Measurements from ENCODE around the gene TRIP10.

Gene TRIP10

DNA sequence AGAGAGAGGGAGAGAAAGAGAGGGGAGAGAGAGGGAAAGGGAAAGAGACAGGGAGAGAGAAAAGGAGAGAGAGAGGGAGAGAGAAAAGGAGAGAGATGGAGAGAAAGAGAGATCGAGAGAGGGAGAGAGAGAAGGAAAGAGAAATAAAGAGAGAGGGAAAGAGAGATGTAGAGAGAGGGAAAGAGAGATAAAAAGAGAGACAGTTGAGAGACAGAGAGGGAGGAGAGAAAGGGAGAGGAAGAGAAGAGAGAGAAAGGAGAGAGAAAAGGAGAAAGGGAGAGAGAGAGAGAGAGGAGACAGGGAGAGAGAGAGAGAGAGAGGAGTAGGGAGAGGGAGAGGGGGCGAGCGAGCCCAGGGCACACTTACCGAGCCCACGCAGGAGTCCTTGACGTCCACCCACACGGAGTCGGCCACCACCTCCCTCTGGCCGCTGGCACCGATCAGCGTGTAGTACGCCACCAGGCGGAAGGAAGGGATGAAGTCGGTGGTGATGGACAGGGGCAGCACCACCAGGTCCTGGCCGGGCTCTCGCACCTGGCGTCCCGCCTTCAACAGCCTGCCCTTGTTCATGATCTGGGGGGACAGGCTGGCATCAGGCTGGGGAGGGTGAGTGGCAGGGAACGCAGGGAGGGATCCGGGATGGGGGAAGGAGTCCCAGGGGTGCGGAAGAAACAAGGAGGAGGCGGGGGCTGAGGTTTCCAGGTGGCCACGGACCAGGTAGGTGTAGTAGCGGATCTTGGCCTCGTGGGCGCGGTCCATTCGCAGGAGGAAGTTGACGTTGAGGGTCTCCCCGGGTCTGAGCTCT lies 29.0 kb upstream of the TRIP10 start:
- in situ Hi-C loops (cut with MboI; ENCODE audit: low pct_unique_long_range_greater_than_20kb, low sequenced_read_pairs), result no loop called here
- no peak for DNase-seq

DNA sequence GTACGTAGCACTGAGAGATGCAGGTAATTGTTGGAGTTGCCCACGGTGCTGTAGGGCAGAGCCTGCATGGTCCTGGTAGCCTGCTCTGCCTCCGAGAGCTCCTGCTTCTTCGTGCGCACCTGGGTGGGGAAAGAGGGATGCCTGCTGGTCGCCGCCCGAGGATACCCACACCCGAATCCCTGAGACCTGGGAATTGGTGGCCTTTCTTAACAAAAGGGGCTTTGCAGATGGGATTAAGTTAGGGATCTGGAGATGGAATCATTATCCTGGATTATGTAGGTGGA lies 28.5 kb upstream of the TRIP10 start:
- in situ Hi-C loops (cut with MboI; ENCODE audit: low pct_unique_long_range_greater_than_20kb, low sequenced_read_pairs), result no loop called here
- no peak for DNase-seq

DNA sequence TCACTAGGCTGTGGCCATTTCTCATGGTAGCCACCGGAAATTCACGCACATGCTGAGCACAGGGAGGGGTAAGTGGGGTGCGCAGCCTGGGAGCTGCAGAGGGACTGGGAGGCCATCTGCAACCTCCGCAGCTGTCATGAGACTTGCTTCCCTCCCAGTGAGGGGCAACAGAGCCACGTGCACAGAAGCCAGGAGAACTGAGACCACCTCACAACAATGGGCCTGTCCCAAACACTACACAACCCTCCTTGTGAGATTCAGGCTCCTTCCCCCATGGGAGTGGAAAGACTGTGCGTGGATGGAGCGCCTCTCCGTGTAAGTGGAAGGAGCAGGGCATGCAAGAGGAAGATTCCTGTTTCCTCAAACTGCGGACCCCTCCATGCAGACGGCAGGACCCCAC lies 27.9 kb upstream of the TRIP10 start:
- in situ Hi-C loops (cut with MboI; ENCODE audit: low pct_unique_long_range_greater_than_20kb, low sequenced_read_pairs), result no loop called here
- no peak for DNase-seq

DNA sequence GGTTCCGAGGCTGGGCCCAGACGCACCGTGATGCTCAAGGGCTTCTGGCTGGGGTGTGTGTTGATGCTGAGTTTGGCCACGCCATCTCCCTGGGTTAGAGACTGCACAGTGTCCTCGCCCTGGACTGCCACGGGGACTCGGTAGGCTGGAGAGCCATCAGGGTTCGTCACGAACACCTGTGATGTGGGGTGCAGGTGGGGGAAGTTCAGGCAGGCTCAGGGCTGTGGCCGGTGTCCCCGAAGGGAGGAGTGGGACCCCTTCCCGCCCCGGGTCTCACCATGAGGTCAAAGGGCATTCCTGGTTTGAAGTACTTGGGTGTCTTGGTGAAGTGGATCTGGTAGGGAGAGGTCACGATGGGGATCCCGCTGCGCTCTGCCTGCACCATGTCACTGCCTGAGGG lies 27.2 kb upstream of the TRIP10 start:
- in situ Hi-C loops (cut with MboI; ENCODE audit: low pct_unique_long_range_greater_than_20kb, low sequenced_read_pairs), result no loop called here
- DNase-seq, result no peak

DNA sequence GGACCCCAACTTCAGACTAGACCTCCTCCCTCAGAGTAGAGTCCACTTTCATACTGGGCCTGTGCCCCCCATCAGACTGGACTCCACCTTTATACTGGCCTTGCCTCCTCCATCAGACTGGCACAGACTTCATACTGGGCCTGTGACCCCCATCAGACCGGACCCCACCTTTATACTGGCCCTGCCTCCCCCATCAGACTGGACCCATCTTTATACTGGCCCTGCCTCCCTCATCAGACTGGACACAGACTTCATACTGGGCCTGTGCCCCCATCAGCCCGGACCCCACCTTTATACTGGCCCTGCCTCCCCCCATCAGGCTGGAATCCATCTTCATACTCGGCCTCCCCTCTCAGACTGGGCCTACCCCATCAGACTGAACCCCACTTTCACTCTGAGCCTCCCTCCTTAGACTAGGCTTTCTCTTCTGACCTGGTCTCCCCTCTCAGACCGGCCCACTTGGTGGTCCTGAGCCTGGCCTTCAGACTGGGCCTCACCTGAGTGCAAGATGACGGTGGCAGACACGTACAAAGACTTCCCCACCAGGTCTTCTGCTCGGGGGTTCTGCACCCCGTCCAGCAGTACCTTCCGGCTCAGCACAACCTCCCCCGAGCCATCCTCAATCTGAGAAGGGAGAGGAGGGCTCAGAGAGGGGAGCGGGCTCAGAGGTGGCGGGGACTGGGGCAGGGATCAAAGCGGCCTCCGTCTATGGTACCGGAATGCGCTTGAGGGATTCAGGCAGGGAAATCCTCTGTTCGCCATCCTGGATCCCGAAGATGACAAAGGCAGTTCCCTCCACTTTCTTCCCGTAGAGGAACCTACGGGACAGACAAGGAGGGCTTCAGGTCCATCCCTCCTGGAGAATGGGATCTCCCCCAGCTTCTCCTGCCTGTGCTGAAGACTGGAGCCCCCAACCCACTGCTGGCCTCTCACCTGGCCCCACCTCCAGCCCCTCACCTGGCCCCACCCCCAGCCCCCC lies 26.5 kb upstream of the TRIP10 start:
- DNase-seq, result no peak
- in situ Hi-C loops (cut with MboI; ENCODE audit: low pct_unique_long_range_greater_than_20kb, low sequenced_read_pairs), result no loop called here

DNA sequence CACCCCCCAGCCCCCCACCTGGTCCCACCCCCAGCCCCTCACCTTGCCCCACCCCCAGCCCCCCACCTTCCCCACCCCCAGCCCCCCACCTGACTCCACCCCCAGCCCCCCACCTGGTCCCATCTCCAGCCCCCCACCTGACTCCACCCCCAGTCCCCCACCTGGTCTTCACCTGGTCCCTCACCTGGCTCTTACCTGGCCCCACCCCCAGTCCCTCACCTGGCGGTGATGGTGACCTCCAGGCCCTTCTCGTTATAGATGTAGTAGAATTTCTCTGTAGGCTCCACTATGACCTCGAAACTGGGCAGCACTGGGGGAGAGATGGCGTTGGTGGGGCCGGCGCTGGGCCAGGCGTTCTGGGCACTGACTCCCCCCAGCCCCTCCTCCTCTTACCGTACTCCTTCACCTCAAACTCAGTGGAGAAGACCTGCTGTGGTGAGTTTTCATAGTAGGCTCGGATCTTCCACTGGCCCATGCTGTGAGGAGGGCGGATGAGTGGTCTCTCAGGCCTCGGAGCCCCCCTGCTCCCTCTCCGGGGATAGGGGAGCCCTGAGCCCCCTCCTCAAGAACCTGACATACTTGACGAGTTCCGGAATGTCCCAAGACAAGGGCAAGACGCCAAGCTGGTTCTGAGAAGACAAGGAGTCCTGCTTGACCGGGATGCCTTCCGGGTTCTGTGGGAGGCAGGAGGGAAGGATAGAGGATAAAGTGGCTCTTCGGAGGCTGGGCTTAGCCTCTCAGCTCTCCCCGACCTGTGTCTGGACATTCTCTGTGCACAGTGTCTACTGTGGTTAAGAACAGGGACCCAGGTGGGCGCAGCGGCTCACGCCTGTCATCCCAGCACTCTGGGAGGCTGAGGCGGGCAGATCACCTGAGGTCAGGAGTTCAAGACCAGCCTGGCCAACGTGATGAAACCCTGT lies 25.4 kb upstream of the TRIP10 start:
- in situ Hi-C loops (cut with MboI; ENCODE audit: low pct_unique_long_range_greater_than_20kb, low sequenced_read_pairs), result no loop called here
- DNase-seq, result no peak

DNA sequence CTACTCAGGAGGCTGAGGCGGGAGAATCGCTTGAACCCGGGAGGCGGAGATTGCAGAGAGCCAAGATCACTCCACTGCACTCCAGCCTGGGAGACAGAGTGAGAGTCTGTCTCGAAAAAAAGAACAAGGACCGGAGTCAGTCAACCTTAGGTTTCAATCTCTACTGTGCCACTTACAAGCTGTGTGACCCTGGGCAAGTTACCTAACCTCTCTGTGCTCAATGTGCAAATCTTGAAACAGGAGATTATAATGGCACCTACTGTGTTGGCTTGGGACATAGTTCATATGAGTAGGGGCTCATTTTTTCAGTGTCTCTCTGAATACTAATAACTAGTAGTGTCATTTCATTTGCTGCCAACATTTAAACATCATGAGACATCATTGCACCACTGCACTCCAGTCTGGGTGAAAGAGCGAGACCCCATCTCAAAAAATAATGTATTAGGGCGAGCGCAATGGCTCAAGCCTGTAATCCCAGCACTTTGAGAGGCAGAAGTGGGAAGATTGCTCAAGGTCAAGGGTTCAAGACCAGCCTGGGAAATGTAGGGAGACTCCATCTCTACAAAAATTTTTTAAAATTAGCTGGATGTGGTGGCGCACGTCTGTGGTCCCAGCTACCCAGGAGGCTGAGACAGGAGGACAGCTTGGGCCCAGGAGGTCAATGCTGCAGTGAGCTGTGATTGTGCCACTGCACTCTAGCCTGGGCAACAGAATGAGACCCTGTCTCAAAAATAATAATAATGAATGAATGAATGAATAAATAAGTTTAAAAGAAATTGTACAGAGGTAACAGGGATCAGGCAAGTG lies 24.5 kb upstream of the TRIP10 start:
- in situ Hi-C loops (cut with MboI; ENCODE audit: low pct_unique_long_range_greater_than_20kb, low sequenced_read_pairs), result no loop called here
- DNase-seq, result no peak

DNA sequence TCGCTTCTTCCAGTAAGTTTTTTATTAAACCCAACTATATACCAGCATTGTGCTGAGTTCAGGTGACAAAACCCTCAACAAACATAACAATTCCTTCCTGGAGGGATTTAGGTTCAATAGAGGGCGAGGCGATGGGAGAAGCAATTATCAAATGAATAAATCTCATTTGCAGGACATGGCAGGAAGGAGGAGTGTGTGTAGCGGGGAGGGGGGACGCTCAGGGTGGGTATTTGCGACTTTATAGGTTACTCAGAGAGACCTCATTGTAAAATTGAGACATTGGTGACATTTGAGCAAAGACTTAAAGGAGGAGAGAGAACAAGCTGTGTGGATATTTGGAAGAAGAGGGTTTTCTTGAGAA lies 22.9 kb upstream of the TRIP10 start:
- in situ Hi-C loops (cut with MboI; ENCODE audit: low pct_unique_long_range_greater_than_20kb, low sequenced_read_pairs), result no loop called here
- DNase-seq, result no peak

DNA sequence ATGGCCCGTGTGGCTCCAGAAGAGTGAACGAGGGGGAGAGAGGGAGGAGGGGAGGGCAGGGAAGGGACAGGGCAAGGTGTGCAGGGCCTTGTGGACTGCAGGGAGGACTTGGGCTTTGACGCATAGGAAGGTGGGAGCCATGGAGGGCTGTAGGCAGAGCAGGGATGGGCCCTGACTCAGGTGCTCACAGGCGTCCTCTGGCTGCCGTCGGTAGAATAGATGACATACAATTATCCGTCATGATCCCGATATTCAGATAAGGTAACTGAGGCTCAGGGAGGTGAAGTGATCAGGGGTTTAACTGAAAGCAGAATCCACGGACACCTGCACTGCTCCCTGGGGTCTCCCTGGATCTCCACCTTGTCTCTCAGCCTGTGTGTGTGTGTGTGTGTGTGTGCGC lies 22.4 kb upstream of the TRIP10 start:
- DNase-seq, result no peak
- in situ Hi-C loops (cut with MboI; ENCODE audit: low pct_unique_long_range_greater_than_20kb, low sequenced_read_pairs), result no loop called here

DNA sequence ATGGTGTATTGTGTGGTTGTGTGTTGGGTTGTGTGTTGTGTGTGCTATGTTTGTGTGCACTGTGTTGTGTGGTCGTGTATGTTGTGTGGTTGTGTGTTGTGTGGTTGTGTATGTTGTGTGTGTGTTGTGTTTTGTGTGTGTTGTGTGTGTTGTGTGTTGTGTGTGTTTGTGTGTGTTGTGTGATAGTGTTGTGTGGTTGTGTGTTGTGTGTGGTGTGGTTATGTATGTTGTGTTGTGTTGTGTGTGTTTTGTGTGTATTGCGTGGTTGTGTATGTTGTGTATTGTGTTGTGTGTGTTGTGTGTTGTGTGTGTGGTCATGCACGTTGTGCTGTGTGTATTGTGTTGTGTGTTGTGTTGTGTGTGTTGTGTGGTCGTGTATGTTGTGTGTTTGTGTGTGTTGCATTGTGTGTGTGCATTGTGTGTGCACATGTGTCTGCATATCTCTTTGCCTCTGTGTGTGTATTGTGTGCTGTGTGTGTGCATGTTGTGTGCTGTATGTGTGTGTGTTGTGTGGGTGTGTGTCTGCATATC lies 22.0 kb upstream of the TRIP10 start:
- in situ Hi-C loops (cut with MboI; ENCODE audit: low pct_unique_long_range_greater_than_20kb, low sequenced_read_pairs), result no loop called here
- no peak for DNase-seq

DNA sequence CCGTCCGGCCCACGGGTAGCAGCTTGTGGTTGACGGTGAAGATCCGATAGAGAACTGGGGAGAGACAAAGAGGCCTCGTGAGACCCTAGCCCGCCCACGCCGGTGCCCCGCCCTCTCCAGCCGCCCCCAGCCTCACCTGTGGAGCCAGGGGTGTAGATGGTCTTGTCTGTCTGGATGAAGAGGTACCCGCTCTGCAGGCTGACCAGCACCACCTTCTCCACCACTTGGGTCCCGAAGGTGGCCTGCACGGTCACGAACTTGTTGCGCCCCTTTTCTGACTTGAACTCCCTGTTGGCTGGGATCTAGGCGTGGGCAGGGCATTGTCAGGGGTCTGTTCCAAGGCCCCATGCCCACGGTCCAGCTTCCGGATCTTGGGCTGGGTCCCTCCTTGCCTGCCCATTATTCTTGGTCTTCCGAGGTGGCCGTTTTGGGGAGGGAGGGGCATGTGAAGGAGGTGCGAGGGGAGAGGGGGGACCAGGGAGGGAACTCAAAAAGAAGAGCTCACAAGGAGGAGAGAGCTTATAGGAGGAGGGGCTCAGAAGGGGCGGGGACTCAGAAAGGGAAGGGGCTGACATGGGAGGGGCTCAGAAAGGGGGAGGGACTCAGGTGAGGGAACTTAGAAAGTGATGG lies 21.3 kb upstream of the TRIP10 start:
- in situ Hi-C loops (cut with MboI; ENCODE audit: low pct_unique_long_range_greater_than_20kb, low sequenced_read_pairs), result no loop called here
- DNase-seq, result no peak

DNA sequence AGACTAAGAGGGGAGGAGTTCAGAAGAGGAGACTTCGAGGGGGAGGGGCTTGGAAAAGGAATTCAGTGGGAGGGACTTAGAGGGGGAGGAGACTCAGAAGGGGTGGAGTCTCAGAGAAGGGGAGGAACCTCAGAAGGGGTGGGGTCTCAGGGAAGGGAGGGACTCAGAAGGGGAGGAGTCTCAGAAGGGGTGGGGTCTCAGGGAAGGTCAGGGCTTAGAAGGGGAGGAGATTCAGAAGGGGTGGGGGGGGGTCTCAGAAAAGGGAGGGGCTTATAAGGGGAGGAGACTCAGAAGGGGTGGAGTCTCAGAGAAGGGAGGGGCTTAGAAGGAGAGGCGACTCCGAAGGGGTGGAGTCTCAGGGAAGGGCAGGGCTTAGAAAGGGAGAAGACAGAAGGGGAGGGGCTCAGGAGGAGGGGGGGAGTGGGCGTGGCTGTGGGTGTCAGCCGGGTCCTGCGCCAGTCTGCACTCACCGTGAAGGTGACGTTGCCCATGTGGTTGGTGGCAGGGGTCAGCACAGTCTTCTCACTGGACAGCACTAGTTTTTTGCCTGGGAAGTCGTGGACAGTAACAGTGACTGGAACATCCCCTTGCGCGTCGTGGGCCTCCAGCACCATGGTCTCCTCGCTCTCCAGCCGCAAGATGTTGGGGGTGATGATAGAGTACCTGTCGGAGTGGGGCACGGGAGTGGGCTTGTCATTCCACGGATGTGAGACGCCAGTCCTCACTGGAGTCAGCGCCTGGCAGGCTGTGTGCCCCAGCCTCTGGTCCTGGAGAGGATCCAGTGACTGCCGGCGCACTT lies 20.5 kb upstream of the TRIP10 start:
- DNase-seq, result no peak
- in situ Hi-C loops (cut with MboI; ENCODE audit: low pct_unique_long_range_greater_than_20kb, low sequenced_read_pairs), result no loop called here

DNA sequence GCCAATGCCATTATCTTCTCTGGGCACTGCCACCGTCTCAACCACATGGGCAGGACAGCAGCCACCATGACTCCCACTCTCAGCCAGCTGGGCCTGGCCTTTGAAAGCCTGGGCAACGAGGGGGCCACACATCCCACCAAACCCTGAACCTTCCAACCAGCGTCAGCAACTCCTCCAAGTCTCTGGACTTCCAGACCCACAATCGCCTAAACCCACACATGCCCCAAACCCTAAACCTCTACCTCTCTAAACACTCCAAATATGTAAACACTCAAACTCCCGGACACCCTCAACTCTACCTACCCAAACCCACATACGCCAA lies 20.0 kb upstream of the TRIP10 start:
- DNase-seq, result no peak
- in situ Hi-C loops (cut with MboI; ENCODE audit: low pct_unique_long_range_greater_than_20kb, low sequenced_read_pairs), result no loop called here

DNA sequence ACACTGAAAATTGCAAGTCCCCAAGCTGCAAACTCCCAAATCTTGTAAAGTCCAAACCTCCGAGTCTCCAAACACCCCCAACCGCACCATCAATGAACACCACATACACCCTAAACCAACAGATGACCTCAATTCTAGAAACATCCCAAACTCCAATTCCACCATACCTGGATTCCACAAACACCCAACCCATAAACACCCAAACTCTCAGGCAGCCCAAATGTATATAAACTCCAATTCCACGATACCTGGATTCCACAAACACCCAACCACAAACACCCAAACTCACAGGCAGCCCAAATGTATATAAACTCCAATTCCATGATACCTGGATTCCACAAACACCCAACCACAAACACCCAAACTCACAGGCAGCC lies 19.5 kb upstream of the TRIP10 start:
- in situ Hi-C loops (cut with MboI; ENCODE audit: low pct_unique_long_range_greater_than_20kb, low sequenced_read_pairs), result no loop called here
- no peak for DNase-seq

DNA sequence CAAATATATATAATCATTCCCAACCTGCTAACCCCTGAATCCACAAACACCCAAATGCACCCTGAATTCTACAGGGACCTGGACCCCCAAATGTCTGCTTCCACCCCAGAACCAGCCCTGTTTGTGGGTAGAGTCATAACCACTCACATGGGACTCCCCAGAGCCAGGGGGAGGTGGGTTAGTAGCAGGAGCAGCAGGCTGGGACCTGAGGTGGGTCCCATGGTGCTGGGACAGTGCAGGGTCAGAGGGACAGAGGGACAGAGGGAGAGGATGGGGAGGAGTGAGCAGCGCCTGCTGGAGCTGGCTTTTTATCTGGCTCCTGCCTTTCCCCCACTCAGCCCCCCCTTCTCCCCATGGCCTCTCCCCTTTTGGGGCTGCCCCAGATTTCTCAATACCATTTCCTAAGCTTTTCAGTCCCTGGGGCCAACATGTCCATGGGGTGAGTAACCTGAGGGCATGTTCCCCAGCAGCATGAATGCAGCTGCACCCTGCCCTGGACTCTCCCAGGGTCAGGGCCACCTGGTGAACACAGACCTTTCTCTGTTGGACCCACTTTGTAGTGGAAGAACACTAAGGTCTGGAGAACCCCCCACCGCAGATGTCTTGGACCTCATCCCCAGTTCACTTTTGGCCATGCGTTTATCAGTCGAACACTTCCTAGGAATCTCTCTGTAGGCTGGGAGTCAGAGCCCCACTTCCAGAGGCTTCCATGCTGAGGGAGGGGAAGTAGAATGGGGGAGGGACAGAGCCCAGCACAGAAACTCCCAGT lies 18.9 kb upstream of the TRIP10 start, which contains the start of gene C3:
TSS of gene C3 (minus strand) at position 282 of the 769 bp plus-strand sequence. CDS start at position 221, 61 bp downstream.
- in situ Hi-C loops (cut with MboI; ENCODE audit: low pct_unique_long_range_greater_than_20kb, low sequenced_read_pairs), result no loop called here
- DNase-seq, result no peak

DNA sequence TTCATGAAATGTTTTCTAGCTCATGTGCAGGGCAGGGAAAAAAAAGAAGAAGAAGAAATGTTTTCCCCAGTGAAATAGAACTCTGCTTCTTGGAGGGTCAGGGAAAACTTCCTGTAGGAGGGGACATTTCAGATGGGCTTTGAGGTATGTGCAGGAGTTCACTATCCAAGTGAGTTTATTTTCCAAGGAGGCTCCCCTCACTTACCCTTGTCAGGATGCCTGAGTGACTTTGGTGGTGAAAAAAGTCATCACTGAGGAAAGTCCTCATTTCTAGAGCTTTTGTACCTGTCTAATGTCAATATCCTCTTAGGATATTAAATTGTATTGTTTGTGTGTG lies 18.4 kb upstream of the TRIP10 start:
- DNase-seq, result no peak
- in situ Hi-C loops (cut with MboI; ENCODE audit: low pct_unique_long_range_greater_than_20kb, low sequenced_read_pairs), result no loop called here

DNA sequence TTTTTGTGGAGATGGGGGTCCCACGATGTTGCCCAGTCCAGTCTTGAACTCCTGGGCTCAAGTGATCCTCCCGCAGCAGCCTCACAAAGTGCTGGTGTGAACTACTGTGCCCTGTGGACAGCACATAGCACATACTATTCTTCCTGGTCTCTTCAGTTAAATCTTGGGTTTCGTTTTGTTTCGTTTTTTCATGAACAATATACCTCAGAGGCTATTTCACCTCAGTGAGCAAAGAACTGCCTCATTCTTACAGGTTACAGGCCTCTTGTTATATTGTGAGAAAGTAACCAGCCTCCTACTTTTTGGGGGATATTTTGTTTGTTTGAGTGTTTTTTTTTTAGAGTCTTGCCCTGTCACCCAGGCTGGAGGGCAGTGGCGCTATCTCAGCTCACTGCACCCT lies 17.7 kb upstream of the TRIP10 start:
- in situ Hi-C loops (cut with MboI; ENCODE audit: low pct_unique_long_range_greater_than_20kb, low sequenced_read_pairs), result no loop called here
- peak; percentile 71 for DNase-seq

All from KBM-7 (cell line).